H1 (cell line): Measurements from ENCODE around the gene BOLA1. TPM values are rescaled to one million over a fixed set of nuclear protein-coding genes. Genes with fewer than 3 reads are reported as not detected.

Experiments
- CTCF ChIA-PET: fragments of 300-600 bp; sonication (Branson Sonifier 250); formaldehyde crosslinking; loops from one replicate; lab custom pipeline; 2021; ENCODE audit not compliant: partially characterized antibody; lab: Charles Lee
- POLR2A ChIA-PET: fragments of 300-600 bp; sonication (Branson Sonifier 250); formaldehyde crosslinking; loops from one replicate; lab custom pipeline; 2021; ENCODE audit warnings: inconsistent platforms; ENCODE audit not compliant: partially characterized antibody; lab: Charles Lee
- DNase-seq, 2 experiments: peaks; one replicate each; pipeline versions ENCODE4 v3.0.0 to v3.0.0-alpha.2; 2010 to 2022; ENCODE audit warnings: low spot score in 2 of 2, low read depth in 1 of 2, mixed read lengths in 1 of 2
- FAIRE-seq: peaks from 2 replicates; lab custom pipeline; 2011; peaks lifted over from hg19 to GRCh38; lab: Jason Lieb, UNC
- H2AFZ ChIP-seq: 2 replicates; pipeline ENCODE4 v1.8.1; 2012; ENCODE audit warnings: low read length, inconsistent platforms
- H2AK5ac ChIP-seq: 2 replicates; pipeline ENCODE4 v1.6.1; 2013; ENCODE audit warnings: low read depth, low read length
- H2BK120ac ChIP-seq: replicated peaks from 2 replicates; pipeline ENCODE3; 2013; ENCODE audit warnings: low read depth, low read length, inconsistent platforms
- H2BK12ac ChIP-seq: 2 replicates; pipeline ENCODE4 v1.6.1; 2013; ENCODE audit warnings: low read depth, low read length
- H2BK15ac ChIP-seq: 2 replicates; pipeline ENCODE4 v1.6.1; 2013; ENCODE audit warnings: low read length
- H2BK20ac ChIP-seq: 2 replicates; pipeline ENCODE4 v1.6.1; 2013; ENCODE audit warnings: low read length
- H2BK5ac ChIP-seq: 2 replicates; pipeline ENCODE4 v1.6.1; 2013; ENCODE audit warnings: low read depth, low read length
- H3K14ac ChIP-seq: 2 replicates; pipeline ENCODE4 v1.6.1; 2013; ENCODE audit warnings: inconsistent platforms; ENCODE audit not compliant: insufficient read length
- H3K18ac ChIP-seq: 2 replicates; pipeline ENCODE4 v1.6.1; 2013; ENCODE audit warnings: low read length; ENCODE audit errors: extremely low read depth
- H3K23ac ChIP-seq: 2 replicates; pipeline ENCODE4 v1.6.1; 2013; ENCODE audit warnings: inconsistent platforms; ENCODE audit not compliant: insufficient read length
- H3K23me2 ChIP-seq: 2 replicates; pipeline ENCODE4 v1.6.1; 2013; ENCODE audit warnings: low read depth, low read length
- H3K27ac ChIP-seq: 2 replicates; pipeline ENCODE4 v1.6.1; 2011; ENCODE audit warnings: low read depth, low read length, inconsistent platforms
- H3K27me3 ChIP-seq, 4 experiments: replicated peaks in 1 of 4; 1 replicate in 1 of 4; 2 replicates in 3 of 4; pipeline versions ENCODE4 v1.6.1 to v1.8.1; 2011 to 2013; ENCODE audit warnings: low read length in 3 of 4, mild to moderate bottlenecking in 3 of 4, inconsistent platforms in 2 of 4, mixed read lengths in 2 of 4, moderate library complexity in 1 of 4; ENCODE audit not compliant: control insufficient read depth in 3 of 4, insufficient read depth in 3 of 4; ENCODE audit errors: extremely low read depth in 1 of 4
- H3K36me3 ChIP-seq, 4 experiments: 2 replicates each; pipeline versions ENCODE4 v1.6.1 to v1.8.1; 2011 to 2013; ENCODE audit warnings: mild to moderate bottlenecking in 4 of 4, low read length in 3 of 4, moderate library complexity in 2 of 4, control low read depth in 1 of 4, inconsistent platforms in 1 of 4; ENCODE audit not compliant: insufficient read depth in 4 of 4, control insufficient read depth in 2 of 4
- H3K4ac ChIP-seq: replicated peaks from 2 replicates; pipeline ENCODE3; 2013; ENCODE audit warnings: low read length, low read depth, mixed read lengths, inconsistent platforms; ENCODE audit not compliant: insufficient read length
- H3K4me1 ChIP-seq, 4 experiments: replicated peaks in 1 of 4; 1 replicate in 1 of 4; 2 replicates in 3 of 4; pipeline versions ENCODE4 v1.6.1 to v1.8.1; 2011 to 2013; ENCODE audit warnings: low read length in 3 of 4, inconsistent platforms in 2 of 4, mixed read lengths in 1 of 4; ENCODE audit not compliant: insufficient read depth in 4 of 4, control insufficient read depth in 3 of 4
- H3K4me2 ChIP-seq, 2 experiments: 2 replicates each; pipeline versions ENCODE4 v1.6.1 to v1.8.1; 2011 to 2013; ENCODE audit warnings: low read depth in 2 of 2, low read length in 2 of 2, control low read depth in 1 of 2, inconsistent platforms in 1 of 2, mild to moderate bottlenecking in 1 of 2; ENCODE audit not compliant: insufficient read depth in 1 of 2
- H3K4me3 ChIP-seq, 4 experiments: fragments of 200-600, 300-600 bp in 1 of 4; sonication (generic), shearing (Covaris generic), sonication (Bioruptor Twin) in 1 of 4; 2 replicates each; pipeline versions ENCODE4 v1.5.1 to v1.8.1; 2011 to 2016; ENCODE audit warnings: low read length in 4 of 4, low read depth in 3 of 4, control low read depth in 2 of 4, inconsistent platforms in 2 of 4, mild to moderate bottlenecking in 2 of 4, mixed read lengths in 1 of 4, moderate library complexity in 1 of 4; ENCODE audit not compliant: insufficient read depth in 2 of 4; ENCODE audit errors: extremely low read depth in 1 of 4
- H3K56ac ChIP-seq: replicated peaks from 2 replicates; pipeline ENCODE3; 2013; ENCODE audit warnings: low read depth, mild to moderate bottlenecking, mixed read lengths, low read length, inconsistent platforms; ENCODE audit not compliant: insufficient read length
- H3K79me1 ChIP-seq: 2 replicates; pipeline ENCODE4 v1.6.1; 2013; ENCODE audit warnings: low read depth, low read length, control low read depth
- H3K79me2 ChIP-seq, 2 experiments: 2 replicates each; pipeline versions ENCODE4 v1.6.1 to v1.8.1; 2012 to 2013; ENCODE audit warnings: low read length in 2 of 2, mild to moderate bottlenecking in 2 of 2, inconsistent platforms in 1 of 2; ENCODE audit not compliant: insufficient read depth in 2 of 2, control insufficient read depth in 1 of 2
- H3K9ac ChIP-seq, 4 experiments: replicated peaks in 1 of 4; 1 replicate in 1 of 4; 2 replicates in 3 of 4; pipeline versions ENCODE4 v1.6.1 to v1.8.1; 2011 to 2013; ENCODE audit warnings: low read depth in 3 of 4, low read length in 3 of 4, control low read depth in 2 of 4, mild to moderate bottlenecking in 2 of 4, moderate library complexity in 2 of 4, inconsistent platforms in 1 of 4; ENCODE audit errors: extremely low read depth in 1 of 4
- H3K9me3 ChIP-seq, 2 experiments: 2 replicates each; pipeline versions ENCODE4 v1.6.1 to v1.8.1; 2012 to 2013; ENCODE audit warnings: mild to moderate bottlenecking in 2 of 2, moderate library complexity in 2 of 2, control low read depth in 1 of 2, inconsistent platforms in 1 of 2, low read depth in 1 of 2, low read length in 1 of 2, mixed read lengths in 1 of 2; ENCODE audit not compliant: insufficient read depth in 2 of 2
- H4K20me1 ChIP-seq, 2 experiments: replicated peaks in 1 of 2; 2 replicates each; pipeline versions ENCODE3 to v1.8.1; 2011 to 2013; ENCODE audit warnings: inconsistent platforms in 2 of 2, low read length in 2 of 2, mild to moderate bottlenecking in 1 of 2; ENCODE audit not compliant: insufficient read depth in 2 of 2, control insufficient read depth in 1 of 2
- H4K5ac ChIP-seq: 2 replicates; pipeline ENCODE4 v1.6.1; 2013; ENCODE audit warnings: low read length, low read depth, mixed read lengths, inconsistent platforms; ENCODE audit not compliant: insufficient read length
- H4K8ac ChIP-seq: 2 replicates; pipeline ENCODE4 v1.8.0; 2013; ENCODE audit warnings: mild to moderate bottlenecking, moderate library complexity, low read length, inconsistent platforms; ENCODE audit not compliant: insufficient read depth; ENCODE audit errors: extremely low read depth
- H4K91ac ChIP-seq: replicated peaks from 2 replicates; pipeline ENCODE3; 2013; ENCODE audit warnings: low read length, mixed read lengths, inconsistent platforms; ENCODE audit not compliant: insufficient read length
- CBX5 ChIP-seq: fragments of 300-800, 300-1000 bp; sonication (generic); IDR thresholded peaks from 2 replicates; pipeline ENCODE4 v1.7.1; 2016; ENCODE audit warnings: antibody characterized with exemption, low read length, low read depth
- CEBPB ChIP-seq: IDR thresholded peaks from 2 replicates; pipeline ENCODE4 v1.6.1; 2012; ENCODE audit warnings: low read depth, low read length
- GTF2F1 ChIP-seq: IDR thresholded peaks from 2 replicates; pipeline ENCODE4 v1.6.1; 2012; ENCODE audit warnings: low read depth, low read length, improper control_type of control experiment, borderline replicate concordance
- JUND ChIP-seq: IDR thresholded peaks from 2 replicates; pipeline ENCODE4 v1.6.1; 2011; ENCODE audit warnings: mild to moderate bottlenecking, improper control_type of control experiment, low read length
- NRF1 ChIP-seq: IDR thresholded peaks from 2 replicates; pipeline ENCODE4 v1.6.1; 2011; ENCODE audit warnings: mild to moderate bottlenecking, low read depth, low read length, improper control_type of control experiment
- POLR2A ChIP-seq, 2 experiments: IDR thresholded peaks; 1 replicate in 1 of 2; 2 replicates in 1 of 2; pipeline ENCODE4 v1.6.1; 2011; ENCODE audit warnings: low read depth in 2 of 2, low read length in 2 of 2, mild to moderate bottlenecking in 2 of 2; ENCODE audit errors: control extremely low read depth in 1 of 2
- POU5F1 ChIP-seq: IDR thresholded peaks from 2 replicates; pipeline ENCODE4 v1.6.1; 2011; ENCODE audit warnings: low read depth, mild to moderate bottlenecking, low read length, moderate library complexity
- SIRT6 ChIP-seq: IDR thresholded peaks from one replicate; pipeline ENCODE4 v1.7.1; 2012; ENCODE audit warnings: low read length, inconsistent platforms
- SP2 ChIP-seq: IDR thresholded peaks from 2 replicates; pipeline ENCODE4 v1.6.1; 2012; ENCODE audit warnings: mild to moderate bottlenecking, low read length, inconsistent platforms
- TBP ChIP-seq: IDR thresholded peaks from 2 replicates; pipeline ENCODE4 v1.6.1; 2011; ENCODE audit warnings: low read depth, low read length, improper control_type of control experiment
- TEAD4 ChIP-seq: IDR thresholded peaks from 2 replicates; pipeline ENCODE4 v1.6.1; 2012; ENCODE audit warnings: low read depth, low read length, inconsistent platforms, mixed read lengths
- WGBS, 2 experiments: shearing (Covaris generic) in 1 of 2; methylation state at CpG; one replicate each; pipeline versions ENCODE4 v1.1.6 to v1.1.7; 2013 to 2015; ENCODE audit warnings: low lambda C conversion rate in 2 of 2, mixed read lengths in 2 of 2, inconsistent platforms in 1 of 2, low coverage in 1 of 2, missing lambda C conversion rate in 1 of 2; ENCODE audit not compliant: insufficient replicate concordance in 2 of 2, insufficient coverage in 1 of 2, insufficient read length in 1 of 2; ENCODE audit errors: extremely low coverage in 1 of 2, missing lambda C conversion rate in 1 of 2; 5-methylcytosine and 5-hydroxymethylcytosine counted together
- polyA plus RNA-seq, 7 experiments: library from polyadenylated mRNA; depleted of rRNA in 3 of 7; stranded (reverse) in 5 of 7; unstranded in 2 of 7; fragments of >200 nt in 5 of 7; fragments of 200-250 nt in 2 of 7; gene quantifications; 1 replicate in 5 of 7; 2 replicates in 1 of 7; 4 replicates in 1 of 7; pipeline versions ENCODE4 v1.2.1 to v1.2.3, GENCODE V29; 2011 to 2013; ENCODE audit warnings: missing spikeins in 2 of 7, mixed read lengths in 2 of 7
- total RNA-seq: library from RNA; stranded (reverse); fragmentation: NEBNext Ultra II Directional; extraction: Animal tissue kit (Norgen Biotek cat#: 25700); gene quantifications from 2 replicates; pipeline ENCODE4 v1.2.1, GENCODE V29; 2021

The BOLA1 gene
- total and polyA plus RNA-seq, 2 of the 8 experiments (the other 6 are each of a cell fraction or from before 2014, with no cell fraction given) = 8.1 to 15.4 TPM

GRCh38 chr1:149925751-149926150 lies 26.4 kb downstream of the BOLA1 start:
- Histone ChIP-seq H3K18ac (no peak overlapping the region), H4K91ac (no peak overlapping the region), H3K4me1 (peaks cover 0 to 8% (median 4%) of the 10 kb centered on the region in 4 experiments; a peak in 4 of 7 replicates), H3K36me3 (peaks cover 19 to 41% (median 39%) of the 10 kb centered on the region in 4 experiments), H2BK12ac (no peak overlapping the region), H3K4ac (no peak overlapping the region), H3K27ac (no peak overlapping the region), H4K5ac (no peak overlapping the region), H3K79me2 (peaks cover 8 to 28% of the 10 kb centered on the region in 2 experiments), H2AFZ (no peak overlapping the region), H3K23ac (no peak overlapping the region), H3K27me3 (no peaks in the 10 kb centered on the region), H2BK5ac (no peak overlapping the region), H2AK5ac (no peak overlapping the region), H3K9ac (0 out of 7 replicates have a peak overlapping the region, but pooled peaks of 1 of the 4 experiments have one; percentile 11), H4K8ac (no peak overlapping the region), H3K23me2 (peaks cover 5% of the 10 kb centered on the region), H3K56ac (no peak overlapping the region), H3K4me3 (no peak overlapping the region), H2BK20ac (no peak overlapping the region), H4K20me1 (no peaks in the 10 kb centered on the region), H2BK120ac (no peak overlapping the region), H3K4me2 (peak overlapping the region; percentile 87 to 90; a peak in 1 of 4 replicates), H3K79me1 (peaks cover 5% of the 10 kb centered on the region), H2BK15ac (no peak overlapping the region), H3K14ac (no peak overlapping the region), H3K9me3 (no peaks in the 10 kb centered on the region)
- WGBS, 2 experiments = 100% methylated on average over 2 of the region's 2 CpGs; no CpG with 5 or more reads in 1 of the 2 experiments
- FAIRE-seq (no peak), DNase-seq (no peak)
- ChIA-PET POLR2A (interaction anchor here (0.7 to 1.9 kb wide), 4 partner anchors 9 to 38 kb away, joined by 3 to 7 read pairs (median 4); partner anchors contain the start of gene BOLA1), CTCF (interaction anchor here (1.0 to 1.2 kb wide), 2 partner anchors 12 to 38 kb away, joined by 3 read pairs; a partner anchor contains a TSS)
- no peak for TF ChIP-seq CEBPB
- no peak for TF ChIP-seq TEAD4
- TF ChIP-seq GTF2F1 = no peak
- no peak for TF ChIP-seq JUND
- TF ChIP-seq CBX5 = no peak
- TF ChIP-seq SP2 = no peak
- no peak for TF ChIP-seq TBP
- TF ChIP-seq SIRT6 = no peak
- TF ChIP-seq POLR2A (IDR thresholded peaks at IDR 0.05; ENCODE audit: control extremely low read depth in 1 of 2, low read depth in 2 of 2, low read length in 2 of 2) = no peak
- no peak for TF ChIP-seq NRF1
- TF ChIP-seq POU5F1 = no peak
